NCI-H2081 (cell line): Measurements from ENCODE around the gene ART1.
"Not testable (repeated sequence)": the region's sequence is repeated elsewhere in the genome, so short reads cannot be mapped to it uniquely, and the experiment has no call there.

Experiments used
- DNase-seq, 2 experiments: peaks; one replicate each; lab custom pipeline; 2025; lab: John Stamatoyannopoulos, UW

Gene ART1

DNA sequence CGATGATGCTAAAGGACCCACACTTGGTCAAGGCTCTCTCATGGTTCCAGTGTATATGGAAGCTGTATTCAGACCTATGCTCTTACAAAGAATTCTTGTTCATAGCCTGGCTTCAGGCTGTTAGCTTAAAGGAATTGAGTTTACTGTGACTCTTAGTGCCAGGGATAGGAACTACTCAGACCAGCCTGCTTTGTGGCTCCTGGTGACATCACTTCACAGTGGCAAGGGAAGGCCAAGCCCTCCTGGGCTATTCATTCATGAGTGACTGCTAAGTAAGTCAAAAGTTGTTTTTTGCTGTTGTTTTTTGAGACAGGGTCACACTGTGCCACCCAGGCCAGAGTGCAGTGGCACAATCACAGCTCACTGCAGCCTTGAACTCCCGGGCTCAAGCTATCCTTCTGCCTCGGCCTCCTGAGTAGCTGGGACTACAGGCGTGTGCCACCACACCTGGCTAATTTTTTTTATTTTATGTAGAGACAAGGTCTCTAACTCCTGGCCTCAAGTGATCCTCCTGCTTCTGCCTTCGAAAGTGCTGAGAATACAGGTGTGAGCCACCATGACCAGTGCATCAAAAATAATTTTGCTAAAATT is 12.8 kb upstream of the ART1 start:
- DNase-seq, result no peak

DNA sequence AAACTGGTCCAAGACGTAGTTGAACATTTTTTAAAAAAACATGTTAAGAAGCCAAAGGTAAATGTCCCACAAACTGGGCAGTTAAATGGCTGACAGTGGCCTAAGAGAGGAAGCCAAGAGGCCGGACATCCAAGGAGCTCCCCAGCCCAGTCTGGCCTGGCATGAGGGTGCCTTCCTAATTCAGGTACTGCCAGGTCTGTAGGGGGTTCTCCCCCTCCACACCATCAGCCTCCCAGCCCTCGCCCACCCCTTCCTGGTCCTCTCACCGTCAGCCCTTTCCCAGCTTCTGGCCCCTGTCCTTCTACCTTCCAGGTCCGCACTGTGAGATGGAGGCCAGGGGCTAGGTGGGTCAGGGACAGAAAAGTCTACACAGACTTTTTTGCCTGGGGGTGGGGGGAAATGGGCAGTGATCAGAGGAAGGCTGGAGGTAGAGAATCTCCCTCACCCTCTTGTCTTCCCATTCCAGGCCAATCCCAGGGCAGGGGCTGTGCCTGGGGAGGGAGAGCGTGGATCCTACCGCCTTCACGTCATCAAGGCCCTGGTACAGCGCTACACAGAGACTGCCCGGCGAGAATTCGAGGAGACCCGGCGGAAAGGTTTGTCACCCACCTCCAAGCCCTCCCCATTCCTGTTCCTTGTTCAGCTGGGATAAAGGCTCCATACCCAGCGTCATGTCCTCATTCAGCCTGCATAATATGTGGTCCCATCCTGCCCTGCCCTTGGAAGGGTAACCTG is 9.1 kb upstream of the ART1 start:
- DNase-seq, result no peak

DNA sequence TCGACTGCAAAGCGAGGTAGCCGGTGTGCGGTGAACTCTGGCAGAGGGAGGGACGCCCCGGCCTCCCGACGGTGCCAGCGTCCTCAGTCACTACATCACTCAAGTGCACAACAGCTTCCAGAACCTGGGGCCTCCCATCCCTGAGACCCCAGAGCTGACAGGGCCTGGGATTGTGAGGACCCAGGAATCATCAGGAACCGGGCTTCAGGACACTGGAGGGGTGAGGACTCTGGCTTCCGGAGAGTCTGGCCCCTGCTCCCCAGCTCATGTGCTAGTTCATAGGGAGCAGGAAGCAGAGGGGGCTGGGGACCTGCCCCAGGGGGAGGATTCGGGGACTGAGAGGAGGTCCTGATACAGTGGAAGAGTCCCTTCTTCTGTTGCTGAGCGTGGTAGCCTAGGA is 7.7 kb upstream of the ART1 start:
- DNase-seq, result no peak

DNA sequence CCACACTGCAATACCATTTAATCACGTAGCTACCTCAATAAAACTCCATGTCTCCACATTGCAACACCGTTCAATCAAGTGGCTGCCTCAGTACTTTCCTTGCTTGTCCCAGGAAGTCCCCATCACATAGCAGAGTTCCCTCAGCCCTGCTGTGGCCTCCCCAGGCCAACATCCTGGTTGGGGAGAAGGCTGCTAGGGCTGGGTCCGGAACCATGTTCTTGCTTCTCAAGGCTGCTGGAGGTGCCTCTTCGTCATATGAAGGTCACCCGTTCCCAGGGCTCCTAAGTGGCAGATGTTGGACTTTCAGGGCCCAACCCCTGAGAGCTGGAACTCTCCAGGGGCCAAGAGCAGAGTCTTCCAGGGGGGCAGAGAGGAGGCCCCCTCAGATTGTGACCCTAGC is 6.4 kb upstream of the ART1 start:
- DNase-seq, result no peak

- DNase-seq, result no peak
Observed at GRCh38 chr11:3639841-3640240, 5.1 kb upstream of the ART1 start.

DNA sequence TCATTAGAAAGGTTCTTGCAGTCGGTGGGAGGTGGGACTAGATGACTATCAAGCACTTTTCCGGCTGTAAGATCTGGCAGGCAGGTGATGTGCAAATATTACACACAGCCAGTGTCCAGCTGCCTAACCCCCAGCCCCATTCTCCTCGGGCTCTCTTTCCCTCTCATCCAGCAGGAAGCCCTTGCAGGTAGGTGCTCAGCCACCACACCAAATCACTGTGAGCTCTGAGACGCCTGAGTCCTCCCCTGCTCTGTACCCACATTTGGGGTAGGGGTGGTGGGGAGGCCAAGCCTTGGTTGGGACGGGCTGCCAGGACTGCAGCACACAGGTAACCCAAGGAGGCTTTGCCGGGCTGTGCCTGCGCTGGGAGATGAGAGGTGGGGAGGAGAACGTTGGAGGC is 3.7 kb upstream of the ART1 start:
- no peak for DNase-seq

GRCh38 chr11:3641701-3642070 is 3.2 kb upstream of the ART1 start, which contains the start of gene ART5:
Gene ART5, minus strand, starts transcription at chr11:3641992. Its CDS starts 130 bp downstream, at chr11:3641862.
- no peak for DNase-seq

GRCh38 chr11:3642071-3642951 is 2.6 kb upstream of the ART1 start:
- peak; percentile 68 to 76 for DNase-seq

DNA sequence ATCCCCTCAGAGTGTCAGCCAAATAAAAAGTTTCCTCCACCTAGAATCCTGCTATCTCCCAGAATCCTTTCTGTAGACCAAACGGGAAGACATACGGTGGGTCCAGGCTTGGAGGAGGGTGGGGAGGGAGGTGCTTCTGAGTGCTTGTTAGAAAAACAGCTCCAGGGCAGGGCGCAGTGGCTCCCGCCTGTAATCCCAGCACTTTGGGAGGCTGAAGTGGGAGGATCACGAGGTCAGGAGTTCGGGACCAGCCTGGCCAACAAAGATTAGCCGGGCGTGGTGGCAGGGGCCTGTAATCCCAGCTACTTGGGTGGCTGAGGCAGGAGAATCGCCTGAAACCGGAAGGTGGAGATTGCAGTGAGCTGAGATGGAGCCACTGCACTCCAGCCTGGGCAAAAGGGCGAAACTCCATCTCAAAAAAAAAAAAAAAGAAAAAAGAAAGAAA is 1.8 kb upstream of the ART1 start:
- DNase-seq, result not testable (repeated sequence)

- no peak for DNase-seq
Observed at GRCh38 chr11:3645552-3645951, 624 bp downstream of the ART1 start.

DNA sequence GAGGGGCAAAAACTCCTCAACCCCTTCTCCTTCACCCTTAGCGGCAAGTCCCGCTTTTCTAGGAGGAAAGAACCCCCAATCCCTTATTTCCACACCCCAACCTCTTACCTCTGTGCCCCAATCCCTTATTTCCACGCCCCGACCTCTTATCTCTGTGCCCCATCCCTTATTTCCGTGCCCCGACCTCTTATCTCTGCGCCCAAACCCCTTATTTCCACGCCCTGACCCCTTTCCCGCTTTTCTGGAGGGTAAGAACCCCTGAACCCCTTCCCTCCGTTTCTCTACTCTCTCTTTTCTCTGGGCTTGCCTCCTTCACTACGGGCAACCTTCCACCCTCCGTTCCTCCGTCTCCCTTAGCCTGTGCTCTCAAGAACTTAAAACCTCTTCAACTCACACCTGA is 3.9 kb downstream of the ART1 start:
- not testable (repeated sequence) for DNase-seq

DNA sequence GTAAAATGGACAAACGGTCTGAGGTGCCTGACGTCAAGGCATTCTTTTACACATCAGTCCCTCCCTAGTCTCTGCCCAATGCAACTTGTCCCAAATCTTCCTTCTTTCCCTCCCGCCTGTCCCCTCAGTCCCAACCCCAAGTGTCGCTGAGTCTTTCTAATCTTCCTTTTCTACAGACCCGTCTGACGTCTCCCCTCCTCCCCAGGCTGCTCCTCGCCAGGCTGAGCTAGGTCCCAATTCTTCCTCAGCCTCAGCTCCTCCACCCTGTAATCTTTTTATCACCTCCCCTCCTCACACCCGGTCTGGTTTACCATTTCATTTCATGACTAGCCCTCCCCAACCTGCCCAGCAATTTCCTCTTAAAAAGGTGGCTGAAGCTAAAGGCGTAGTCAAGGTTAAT is 4.4 kb downstream of the ART1 start:
- DNase-seq, result not testable (repeated sequence)

GRCh38 chr11:3652514-3652913 is 7.6 kb downstream of the ART1 start:
- not testable (repeated sequence) for DNase-seq

DNA sequence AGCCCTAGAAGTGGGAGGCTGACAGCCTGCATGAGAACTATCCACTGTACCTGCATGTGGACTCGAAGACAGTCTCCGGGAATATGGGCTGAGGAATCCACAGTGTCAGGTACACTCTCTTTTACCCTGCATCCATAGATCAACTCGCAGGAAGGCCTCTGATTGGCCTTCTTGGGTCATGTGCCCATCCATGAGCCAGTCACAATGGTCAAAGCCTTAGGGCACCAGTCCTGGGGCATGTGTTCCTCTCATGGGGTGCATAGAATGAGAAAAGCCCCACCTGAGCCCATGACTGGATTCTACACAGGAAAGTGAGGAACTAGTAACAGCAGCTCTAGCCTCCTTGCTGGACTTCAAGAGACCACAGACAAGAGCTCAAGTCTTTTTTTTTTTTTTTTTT is 10.6 kb downstream of the ART1 start:
- DNase-seq, result no peak

- DNase-seq, result not testable (repeated sequence)
Observed at GRCh38 chr11:3657331-3657730, 12.4 kb downstream of the ART1 start.

DNA sequence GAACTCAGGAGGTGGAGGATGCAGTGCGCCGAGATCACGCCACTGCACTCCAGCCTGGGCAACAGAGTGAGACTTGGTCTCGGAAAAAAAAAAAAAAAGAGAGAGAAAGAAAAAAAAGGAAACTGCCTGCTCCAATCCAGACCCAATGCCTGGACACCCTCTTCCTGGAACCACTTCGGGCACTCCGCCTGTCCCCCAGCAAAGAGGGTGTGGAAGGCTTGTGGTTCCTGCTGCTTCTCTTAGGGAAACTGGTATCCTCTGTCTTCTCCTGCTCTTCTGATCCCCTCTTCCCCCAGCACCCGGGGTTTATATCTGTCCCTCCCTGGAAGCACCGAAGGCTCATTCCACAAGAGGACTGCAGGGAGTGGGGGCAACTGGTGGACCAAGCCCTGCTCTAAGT is 13.3 kb downstream of the ART1 start:
- no peak for DNase-seq

DNA sequence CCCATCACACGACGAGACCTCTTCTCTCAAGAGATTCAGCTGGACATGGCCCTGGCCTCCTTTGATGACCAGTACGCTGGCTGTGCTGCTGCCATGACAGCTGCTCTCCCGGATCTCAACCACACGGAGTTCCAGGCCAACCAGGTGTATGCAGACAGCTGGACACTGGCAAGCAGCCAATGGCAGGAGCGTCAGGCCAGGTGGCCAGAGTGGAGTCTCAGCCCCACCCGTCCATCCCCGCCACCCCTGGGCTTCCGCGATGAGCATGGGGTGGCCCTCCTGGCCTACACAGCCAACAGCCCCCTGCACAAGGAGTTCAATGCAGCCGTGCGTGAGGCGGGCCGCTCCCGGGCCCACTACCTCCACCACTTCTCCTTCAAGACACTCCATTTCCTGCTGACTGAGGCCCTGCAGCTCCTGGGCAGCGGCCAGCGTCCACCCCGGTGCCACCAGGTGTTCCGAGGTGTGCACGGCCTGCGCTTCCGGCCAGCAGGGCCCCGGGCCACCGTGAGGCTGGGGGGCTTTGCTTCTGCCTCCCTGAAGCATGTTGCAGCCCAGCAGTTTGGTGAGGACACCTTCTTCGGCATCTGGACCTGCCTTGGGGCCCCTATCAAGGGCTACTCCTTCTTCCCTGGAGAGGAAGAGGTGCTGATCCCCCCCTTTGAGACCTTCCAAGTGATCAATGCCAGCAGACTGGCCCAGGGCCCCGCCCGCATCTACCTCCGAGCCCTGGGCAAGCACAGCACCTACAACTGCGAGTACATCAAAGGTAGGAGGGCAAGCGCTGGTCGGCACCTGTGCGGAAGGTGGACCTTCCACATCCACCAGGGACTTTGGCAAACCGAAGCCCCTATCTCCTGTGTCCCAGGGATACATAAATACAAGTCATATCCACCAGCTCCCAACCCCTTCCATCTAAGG is 14.9 kb downstream of the ART1 start:
- DNase-seq, result no peak

- DNase-seq, result no peak
Observed at GRCh38 chr11:3660960-3661359, 16.0 kb downstream of the ART1 start.

GRCh38 chr11:3662856-3663255 is 17.9 kb downstream of the ART1 start:
- DNase-seq, result no peak

DNA sequence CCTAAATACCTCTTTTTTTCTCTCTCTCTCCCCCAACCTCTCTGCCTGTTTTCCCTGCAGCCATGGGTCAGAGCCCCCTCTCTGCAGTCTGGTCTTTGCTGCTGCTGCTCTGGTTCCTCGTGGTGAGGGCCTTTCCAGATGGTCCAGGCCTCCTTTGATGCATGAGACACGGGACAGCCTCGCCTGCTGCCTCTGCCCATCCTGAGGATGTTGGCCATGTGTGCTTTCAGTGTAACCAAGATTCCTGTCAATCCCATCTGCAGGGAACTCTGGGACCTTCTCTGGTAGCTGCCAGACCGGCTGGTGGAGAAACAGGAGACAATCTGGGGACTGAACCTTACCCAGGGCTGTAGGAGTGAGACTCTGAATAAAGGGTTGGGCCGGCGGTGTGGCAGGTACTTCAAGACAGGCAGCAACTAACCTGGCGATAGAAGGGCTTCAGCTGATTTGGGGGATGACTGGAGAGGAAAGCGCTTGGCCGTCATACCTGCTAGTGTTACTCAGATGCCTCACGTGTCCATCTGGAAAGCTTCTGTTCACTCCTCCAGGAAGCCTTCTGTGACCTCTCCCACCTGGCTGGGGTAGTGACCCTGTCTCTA is 19.2 kb downstream of the ART1 start:
- DNase-seq, result no peak

DNA sequence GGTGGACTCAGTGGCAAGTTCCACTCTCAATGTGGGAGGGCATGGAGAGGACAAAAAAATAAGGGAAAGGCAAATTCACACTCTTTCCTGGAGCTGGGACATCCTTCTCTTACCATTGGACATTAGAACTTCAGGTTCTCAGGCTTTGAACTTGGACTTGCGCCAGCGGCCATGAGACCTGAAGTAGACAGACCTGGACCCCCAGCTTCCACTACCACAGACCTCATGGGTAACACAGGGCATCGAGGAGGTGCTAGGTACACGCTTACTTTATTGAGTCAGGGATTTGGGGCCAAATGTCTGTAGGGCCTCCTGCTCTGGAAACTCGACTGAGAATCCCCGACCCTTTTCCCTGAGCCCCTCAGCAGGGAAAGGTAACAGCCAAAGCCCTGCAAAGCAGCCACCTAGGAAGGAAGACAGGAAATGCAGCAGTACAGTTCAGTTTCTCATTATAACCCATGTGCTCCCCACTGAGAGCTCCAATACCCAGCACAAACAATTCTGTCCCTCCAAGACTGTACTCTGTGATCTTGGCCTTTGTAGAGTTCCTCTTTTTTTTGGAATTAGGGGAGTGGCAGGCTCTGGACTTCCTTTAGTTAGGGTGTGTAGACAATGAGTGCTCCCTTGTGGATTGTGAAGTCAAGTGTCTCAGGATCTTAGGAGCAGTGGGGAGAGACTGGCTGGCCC is 20.6 kb downstream of the ART1 start:
- DNase-seq, result no peak
